ENCODE data around the gene CTSZ.

Gene CTSZ

GRCh38 chr20:58993332-58994248 is 13.5 kb downstream of the CTSZ start:
- peak overlapping the region; percentile 65 for H3K27ac ChIP-seq
- TF ChIP-seq ZFX (IDR thresholded peaks at IDR 0.05) = no peak

GRCh38 chr20:58992911-58993310 is 14.1 kb downstream of the CTSZ start:
- H3K27ac ChIP-seq = peak overlapping the region; percentile 65

GRCh38 chr20:58991715-58992114 is 15.3 kb downstream of the CTSZ start:
- H3K27ac ChIP-seq = no peak overlapping the region
- no peak for TF ChIP-seq ZFX (IDR thresholded peaks at IDR 0.05)
- no peak for TF ChIP-seq CTCF (conservative IDR thresholded peaks at IDR 0.05)

More at GRCh38 chr20:58992911-58993310, 14.1 kb downstream of the CTSZ start:
- TF ChIP-seq CTCF (conservative IDR thresholded peaks at IDR 0.05) (no peak), ZFX (IDR thresholded peaks at IDR 0.05) (no peak)

- TF ChIP-seq ZFX (IDR thresholded peaks at IDR 0.05) (no peak), CTCF (conservative IDR thresholded peaks at IDR 0.05) (no peak)
- H3K27ac ChIP-seq = no peak overlapping the region
These were observed 16.2 kb downstream of the CTSZ start for GRCh38 chr20:58990651-58991445.

- no peak overlapping the region for H3K27ac ChIP-seq
- TF ChIP-seq ZFX (IDR thresholded peaks at IDR 0.05) = no peak
- no peak for TF ChIP-seq CTCF (conservative IDR thresholded peaks at IDR 0.05)
These were observed 17.9 kb downstream of the CTSZ start for GRCh38 chr20:58989196-58989595.

- H3K27ac ChIP-seq = no peak overlapping the region
- TF ChIP-seq CTCF (conservative IDR thresholded peaks at IDR 0.05) (no peak), ZFX (IDR thresholded peaks at IDR 0.05) (no peak)
These were observed 18.5 kb downstream of the CTSZ start for GRCh38 chr20:58988565-58988882.

- no peak for TF ChIP-seq CTCF (conservative IDR thresholded peaks at IDR 0.05)
- TF ChIP-seq ZFX (IDR thresholded peaks at IDR 0.05) = no peak
- H3K27ac ChIP-seq = no peak overlapping the region
These were observed 19.1 kb downstream of the CTSZ start for GRCh38 chr20:58987790-58988564.

Measured in C4-2B (cell line).